SW480 (cell line): ENCODE data around the gene LAMC3.

ENCODE experiments used
- DNase-seq: peaks from one replicate; pipeline ENCODE4 v3.0.0-alpha.2; 2016; ENCODE audit warnings: low spot score

The LAMC3 gene

GRCh38 chr9:131012396-131012917 lies 3.5 kb downstream of the LAMC3 start:
- DNase-seq: no peak

- DNase-seq: no peak
These were observed 4.2 kb downstream of the LAMC3 start for GRCh38 chr9:131013015-131013755.

GRCh38 chr9:131013771-131014676 lies 5.0 kb downstream of the LAMC3 start:
- peak; percentile 8 for DNase-seq

- DNase-seq: no peak
These were observed 6.1 kb downstream of the LAMC3 start for GRCh38 chr9:131015112-131015511.

GRCh38 chr9:131015876-131016397 lies 7.0 kb downstream of the LAMC3 start:
- DNase-seq: no peak

- DNase-seq: no peak
These were observed 8.1 kb downstream of the LAMC3 start for GRCh38 chr9:131017067-131017466.

- DNase-seq: peak; percentile 31
These were observed 9.6 kb downstream of the LAMC3 start for GRCh38 chr9:131018621-131019020.

- DNase-seq: peak; percentile 24
These were observed 10.6 kb downstream of the LAMC3 start for GRCh38 chr9:131019388-131020239.

- no peak for DNase-seq
These were observed 11.4 kb downstream of the LAMC3 start for GRCh38 chr9:131020388-131020787.

- DNase-seq: no peak
These were observed 11.9 kb downstream of the LAMC3 start for GRCh38 chr9:131020862-131021261.

- DNase-seq: no peak
These were observed 12.8 kb downstream of the LAMC3 start for GRCh38 chr9:131021785-131022184.

- no peak for DNase-seq
These were observed 16.2 kb downstream of the LAMC3 start for GRCh38 chr9:131024978-131025868.

- DNase-seq: no peak
These were observed 17.2 kb downstream of the LAMC3 start for GRCh38 chr9:131025953-131026858.

GRCh38 chr9:131027048-131027871 lies 18.3 kb downstream of the LAMC3 start:
- no peak for DNase-seq

- DNase-seq: no peak
These were observed 18.9 kb downstream of the LAMC3 start for GRCh38 chr9:131027872-131028179.

GRCh38 chr9:131028221-131028884 lies 19.4 kb downstream of the LAMC3 start:
- DNase-seq: no peak

GRCh38 chr9:131028931-131029573 lies 20.1 kb downstream of the LAMC3 start:
- DNase-seq: no peak

GRCh38 chr9:131029574-131029952 lies 20.6 kb downstream of the LAMC3 start:
- no peak for DNase-seq
